SK-N-SH treated with all-trans-retinoic acid at 6 μM for 48 hours (cell line): ENCODE measurements around the gene NFATC3.
"Not testable (repeated sequence)": the region's sequence is repeated elsewhere in the genome, so short reads cannot be mapped to it uniquely, and the experiment has no call there.

Source experiments
- BACH2 ChIP-seq: fragments of 250-450 bp; sonication (Bioruptor Pico); IDR thresholded peaks from 2 replicates; pipeline ENCODE4 v1.9.0; 2021; ENCODE audit warnings: mild to moderate bottlenecking, borderline replicate concordance
- PATZ1 ChIP-seq: fragments of 250-450 bp; sonication (Bioruptor Pico); IDR thresholded peaks from 2 replicates; pipeline ENCODE4 v1.8.0; 2020; ENCODE audit warnings: mild to moderate bottlenecking, moderate library complexity, borderline replicate concordance
- RARB ChIP-seq: fragments of 250-450 bp; sonication (Bioruptor Pico); IDR thresholded peaks from 2 replicates; pipeline ENCODE4 v1.8.0; 2021; ENCODE audit warnings: mild to moderate bottlenecking, moderate library complexity
- ZFP30 ChIP-seq: fragments of 450-650 bp; formaldehyde crosslinking; IDR thresholded peaks from 2 replicates; pipeline ENCODE4 v1.5.0; 2022; ENCODE audit warnings: mild to moderate bottlenecking, moderate library complexity

GRCh38 chr16:68107230-68107928 is 22.2 kb downstream of the NFATC3 start:
- TF ChIP-seq PATZ1 (CRISPR knock-in tag); ZFP30; RARB; BACH2 (CRISPR knock-in tag): not testable (repeated sequence)
